Natural killer cell treated with Interleukin-12 subunit alpha and Interleukin-12 subunit beta and Interleukin-15 and Interleukin-18, amount 100 ng/mL, for 72 hours (primary cell): Measurements from ENCODE around the gene CCDC14. TPM values are rescaled to one million over a fixed set of nuclear protein-coding genes. Genes with fewer than 3 reads are reported as not detected.
A peak's percentile ranks its signal among the peaks of the same experiment; 100 is the strongest.
"Not testable (repeated sequence)": the region's sequence is repeated elsewhere in the genome, so short reads cannot be mapped to it uniquely, and the experiment has no call there.

ENCODE experiments used
- ATAC-seq, 2 donors: fragments of 150-1000 bp; cut with Tn5 transposase in 1 of 2; sonication (Bioruptor Pico), chemical (Tn5 transposase) in 1 of 2; 2 replicates each; pipeline ENCODE4 v1.10.0; 2021
- DNase-seq: peaks from one replicate; pipeline ENCODE4 v3.0.0; 2022; ENCODE audit warnings: low spot score
- H3K27ac Mint-ChIP-seq, 2 donors: 1 replicate in 1 of 2; 2 replicates in 1 of 2; pipeline ENCODE4 v1.8.0; 2022; ENCODE audit warnings: mixed read lengths in 2 of 2, mild to moderate bottlenecking in 1 of 2, moderate library complexity in 1 of 2
- H3K27me3 Mint-ChIP-seq, 2 donors: 1 replicate in 1 of 2; 2 replicates in 1 of 2; pipeline ENCODE4 v1.8.0; 2022; ENCODE audit warnings: mixed read lengths in 2 of 2
- H3K36me3 Mint-ChIP-seq: one replicate; pipeline ENCODE4 v1.8.0; 2022; ENCODE audit warnings: mixed read lengths
- H3K4me1 Mint-ChIP-seq, 2 donors: 1 replicate in 1 of 2; 2 replicates in 1 of 2; pipeline ENCODE4 v1.8.0; 2022; ENCODE audit warnings: low read depth in 2 of 2, mixed read lengths in 2 of 2, mild to moderate bottlenecking in 1 of 2
- H3K4me3 Mint-ChIP-seq: one replicate; pipeline ENCODE4 v1.8.0; 2022; ENCODE audit warnings: mixed read lengths
- H3K9me3 Mint-ChIP-seq: 2 replicates; pipeline ENCODE4 v1.8.0; 2022; ENCODE audit warnings: mixed read lengths
- total RNA-seq, 2 donors: library from RNA; stranded (reverse); gene quantifications; one replicate each; pipeline ENCODE4 v1.2.3, GENCODE V29; 2022

The CCDC14 gene
- 10 to 100 TPM; 30.3 to 59.6 TPM for total RNA-seq

GRCh38 chr3:123960781-123961507 lies at the start of gene CCDC14:
CCDC14 (minus strand) TSS chr3:123961229; CDS start chr3:123961173, 56 bp downstream.
- H3K4me3 Mint-ChIP-seq = peak within 1 kb of the TSS; percentile 94
- peaks cover 6 to 14% of the 10 kb centered on the region in 2 donors for H3K4me1 Mint-ChIP-seq
- H3K27me3 Mint-ChIP-seq = peaks cover 0 to 7% of the 10 kb centered on the region in 2 donors
- peak; percentile 93 to 98 for ATAC-seq
- peak within 1 kb of the TSS; percentile 85 to 93 for H3K27ac Mint-ChIP-seq
- no peaks in the 10 kb centered on the region for H3K36me3 Mint-ChIP-seq
- DNase-seq = peak; percentile 89
- no peaks in the 10 kb centered on the region for H3K9me3 Mint-ChIP-seq

GRCh38 chr3:124008321-124008720 lies 47.3 kb upstream of the CCDC14 start:
- H3K9me3 Mint-ChIP-seq, H3K36me3 Mint-ChIP-seq, H3K4me1 Mint-ChIP-seq, DNase-seq, ATAC-seq, H3K4me3 Mint-ChIP-seq, H3K27ac Mint-ChIP-seq: not testable (repeated sequence)
- peaks cover 28 to 47% of the 10 kb centered on the region in 2 donors for H3K27me3 Mint-ChIP-seq

GRCh38 chr3:124007186-124007585 lies 46.2 kb upstream of the CCDC14 start:
- H3K27ac Mint-ChIP-seq = no peak overlapping the region
- no peak for ATAC-seq
- DNase-seq = no peak

GRCh38 chr3:124002405-124003079 lies 41.5 kb upstream of the CCDC14 start:
- ATAC-seq, H3K27ac Mint-ChIP-seq, H3K36me3 Mint-ChIP-seq, DNase-seq, H3K9me3 Mint-ChIP-seq, H3K4me3 Mint-ChIP-seq, H3K4me1 Mint-ChIP-seq: not testable (repeated sequence)
- H3K27me3 Mint-ChIP-seq = peaks cover 43 to 62% of the 10 kb centered on the region in 2 donors

More at GRCh38 chr3:124007186-124007585, 46.2 kb upstream of the CCDC14 start:
- no peaks in the 10 kb centered on the region for H3K36me3 Mint-ChIP-seq
- no peak overlapping the region for H3K4me3 Mint-ChIP-seq
- H3K4me1 Mint-ChIP-seq = no peaks in the 10 kb centered on the region
- H3K27me3 Mint-ChIP-seq = peaks cover 35 to 57% of the 10 kb centered on the region in 2 donors
- no peaks in the 10 kb centered on the region for H3K9me3 Mint-ChIP-seq

GRCh38 chr3:124001366-124001765 lies 40.3 kb upstream of the CCDC14 start:
- not testable (repeated sequence) for H3K4me3 Mint-ChIP-seq, H3K27ac Mint-ChIP-seq, H3K9me3 Mint-ChIP-seq, ATAC-seq, H3K4me1 Mint-ChIP-seq, H3K36me3 Mint-ChIP-seq, DNase-seq
- peaks cover 38 to 51% of the 10 kb centered on the region in 2 donors for H3K27me3 Mint-ChIP-seq

- no peaks in the 10 kb centered on the region for H3K9me3 Mint-ChIP-seq
- H3K4me1 Mint-ChIP-seq = no peaks in the 10 kb centered on the region
- H3K27ac Mint-ChIP-seq = no peak overlapping the region
- DNase-seq = no peak
- H3K36me3 Mint-ChIP-seq = no peaks in the 10 kb centered on the region
- H3K4me3 Mint-ChIP-seq = no peak overlapping the region
- ATAC-seq = no peak
- peaks cover 21% of the 10 kb centered on the region in 2 donors for H3K27me3 Mint-ChIP-seq
These were observed 36.5 kb upstream of the CCDC14 start for GRCh38 chr3:123997543-123997942.

- DNase-seq = no peak
- ATAC-seq = no peak
- no peaks in the 10 kb centered on the region for H3K4me1 Mint-ChIP-seq
- no peak overlapping the region for H3K4me3 Mint-ChIP-seq
- no peak overlapping the region for H3K27ac Mint-ChIP-seq
- H3K36me3 Mint-ChIP-seq = no peaks in the 10 kb centered on the region
- H3K27me3 Mint-ChIP-seq = peaks cover 25 to 28% of the 10 kb centered on the region in 2 donors
- H3K9me3 Mint-ChIP-seq = no peaks in the 10 kb centered on the region
These were observed 32.8 kb upstream of the CCDC14 start for GRCh38 chr3:123993818-123994217.

- H3K27me3 Mint-ChIP-seq = peaks cover 29 to 30% of the 10 kb centered on the region in 2 donors
- H3K9me3 Mint-ChIP-seq, H3K4me3 Mint-ChIP-seq, H3K27ac Mint-ChIP-seq, H3K36me3 Mint-ChIP-seq, H3K4me1 Mint-ChIP-seq, DNase-seq: not testable (repeated sequence)
- ATAC-seq = peak; percentile 84 to 86
These were observed 30.9 kb upstream of the CCDC14 start, which contains the start of gene ROPN1 for GRCh38 chr3:123991730-123992588. ROPN1 (minus strand) TSS chr3:123992124; CDS start chr3:123980481, 11,643 bp downstream.

GRCh38 chr3:123986427-123986826 lies 25.4 kb upstream of the CCDC14 start:
- Mint-ChIP-seq H3K27ac (no peak overlapping the region), H3K4me1 (no peaks in the 10 kb centered on the region), H3K4me3 (no peak overlapping the region), H3K27me3 (peaks cover 41 to 59% of the 10 kb centered on the region in 2 donors), H3K9me3 (no peaks in the 10 kb centered on the region), H3K36me3 (no peaks in the 10 kb centered on the region)
- ATAC-seq (peak; percentile 29 to 54), DNase-seq (no peak)

GRCh38 chr3:123984957-123985356 lies 23.9 kb upstream of the CCDC14 start:
- Mint-ChIP-seq H3K4me1 (no peaks in the 10 kb centered on the region), H3K4me3 (no peak overlapping the region), H3K27ac (no peak overlapping the region), H3K9me3 (no peaks in the 10 kb centered on the region), H3K36me3 (no peaks in the 10 kb centered on the region), H3K27me3 (peaks cover 39 to 56% of the 10 kb centered on the region in 2 donors)
- no peak for ATAC-seq
- no peak for DNase-seq

- Mint-ChIP-seq H3K4me1 (no peaks in the 10 kb centered on the region), H3K4me3 (no peak overlapping the region), H3K9me3 (no peaks in the 10 kb centered on the region), H3K27ac (no peak overlapping the region), H3K27me3 (peaks cover 33 to 51% of the 10 kb centered on the region in 2 donors), H3K36me3 (no peaks in the 10 kb centered on the region)
- DNase-seq (no peak), ATAC-seq (no peak)
These were observed 23.3 kb upstream of the CCDC14 start for GRCh38 chr3:123984350-123984749.

- not testable (repeated sequence) for H3K4me1 Mint-ChIP-seq, H3K9me3 Mint-ChIP-seq, DNase-seq, ATAC-seq, H3K36me3 Mint-ChIP-seq, H3K4me3 Mint-ChIP-seq, H3K27ac Mint-ChIP-seq
- H3K27me3 Mint-ChIP-seq = peaks cover 22 to 39% of the 10 kb centered on the region in 2 donors
These were observed 20.3 kb upstream of the CCDC14 start for GRCh38 chr3:123981317-123981716.

- Mint-ChIP-seq H3K4me3 (no peak overlapping the region), H3K27ac (no peak overlapping the region), H3K36me3 (no peaks in the 10 kb centered on the region), H3K27me3 (peaks cover 22 to 39% of the 10 kb centered on the region in 2 donors), H3K9me3 (no peaks in the 10 kb centered on the region), H3K4me1 (no peaks in the 10 kb centered on the region)
- DNase-seq = no peak
- ATAC-seq = no peak
These were observed 19.5 kb upstream of the CCDC14 start for GRCh38 chr3:123980539-123980938.
